Common myeloid progenitor, CD34-positive (primary cell): ENCODE results near the gene ZNF438.

ENCODE experiments used
- CTCF ChIA-PET: fragments of 350-600 bp; sonication (Branson Sonifier 250); formaldehyde crosslinking; loops from one replicate; lab custom pipeline; 2021; ENCODE audit warnings: antibody characterized with exemption; lab: Charles Lee
- POLR2A ChIA-PET: fragments of 350-600 bp; sonication (Branson Sonifier 250); formaldehyde crosslinking; loops from one replicate; lab custom pipeline; 2021; ENCODE audit warnings: antibody characterized with exemption; lab: Charles Lee
- DNase-seq, 3 donors: peaks; one replicate each; pipeline versions ENCODE4 v3.0.0 to v3.0.0-alpha.2; 2013
- H3K27ac ChIP-seq, 2 experiments: 1 replicate in 1 of 2; 2 replicates in 1 of 2; pipeline ENCODE4 v1.7.0; 2013; ENCODE audit warnings: inconsistent platforms in 2 of 2, low read length in 2 of 2, mild to moderate bottlenecking in 2 of 2, low read depth in 1 of 2, moderate library complexity in 1 of 2; ENCODE audit not compliant: severe bottlenecking in 2 of 2, insufficient read depth in 1 of 2, poor library complexity in 1 of 2
- H3K27me3 ChIP-seq, 5 experiments: replicated peaks in 2 of 5; 1 replicate in 3 of 5; 2 replicates in 2 of 5; pipeline versions ENCODE4 v1.6.1 to v1.7.0; 2013; ENCODE audit warnings: low read length in 4 of 5, mild to moderate bottlenecking in 2 of 5, moderate library complexity in 2 of 5, inconsistent platforms in 1 of 5; ENCODE audit not compliant: insufficient read depth in 5 of 5, control insufficient read depth in 4 of 5
- H3K36me3 ChIP-seq, 4 experiments: 1 replicate in 2 of 4; 2 replicates in 2 of 4; pipeline versions ENCODE4 v1.6.1 to v1.7.0; 2013; ENCODE audit warnings: low read length in 3 of 4, control low read depth in 1 of 4, mild to moderate bottlenecking in 1 of 4; ENCODE audit not compliant: control insufficient read depth in 4 of 4, insufficient read depth in 4 of 4
- H3K4me1 ChIP-seq, 4 experiments: 1 replicate in 3 of 4; 2 replicates in 1 of 4; pipeline versions ENCODE4 v1.6.1 to v1.7.1; 2013; ENCODE audit warnings: low read length in 3 of 4, mild to moderate bottlenecking in 3 of 4, control low read depth in 1 of 4, inconsistent platforms in 1 of 4, moderate library complexity in 1 of 4; ENCODE audit not compliant: control insufficient read depth in 4 of 4, insufficient read depth in 4 of 4; ENCODE audit errors: control extremely low read depth in 1 of 4
- H3K4me3 ChIP-seq, 7 experiments: 1 replicate in 4 of 7; 2 replicates in 3 of 7; pipeline versions ENCODE4 v1.5.1 to v1.7.0; 2013; ENCODE audit warnings: mild to moderate bottlenecking in 7 of 7, low read length in 6 of 7, moderate library complexity in 6 of 7, inconsistent platforms in 2 of 7, low read depth in 2 of 7, control low read depth in 1 of 7; ENCODE audit not compliant: insufficient read depth in 4 of 7, control insufficient read depth in 1 of 7; ENCODE audit errors: extremely low read depth in 1 of 7
- H3K9me3 ChIP-seq, 5 experiments: 1 replicate in 4 of 5; 2 replicates in 1 of 5; pipeline versions ENCODE4 v1.6.1 to v1.7.1; 2013; ENCODE audit warnings: low read length in 4 of 5, mild to moderate bottlenecking in 2 of 5, inconsistent platforms in 1 of 5, low read depth in 1 of 5, moderate library complexity in 1 of 5; ENCODE audit not compliant: control insufficient read depth in 4 of 5, insufficient read depth in 2 of 5; ENCODE audit errors: control extremely low read depth in 1 of 5
- WGBS: methylation state at CpG from one replicate; pipeline ENCODE4 v1.1.5; 2013; ENCODE audit not compliant: insufficient coverage; 5-methylcytosine and 5-hydroxymethylcytosine counted together

The ZNF438 gene

DNA sequence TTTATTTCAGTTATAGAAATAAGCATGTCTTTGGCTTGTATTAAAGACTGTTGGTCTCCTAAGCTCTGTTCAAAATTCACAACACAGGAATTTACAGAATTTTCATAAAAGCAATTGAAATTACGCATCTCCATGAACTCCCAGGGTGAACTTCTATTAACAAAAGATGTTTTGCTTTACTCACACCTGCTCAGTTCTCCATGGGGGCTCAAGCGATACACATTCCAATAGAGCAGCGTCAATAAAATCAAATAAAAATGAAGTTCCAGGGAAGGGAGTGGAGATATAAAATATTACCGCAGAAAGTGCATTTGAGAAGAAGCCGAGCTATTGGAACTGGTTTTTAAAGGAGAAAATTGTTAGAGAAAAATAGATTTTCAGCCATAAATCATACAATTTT is 41.5 kb upstream of the ZNF438 start:
- Histone ChIP-seq H3K27ac (no peak overlapping the region), H3K9me3 (no peaks in the 10 kb centered on the region), H3K36me3 (no peaks in the 10 kb centered on the region), H3K4me3 (no peak overlapping the region), H3K4me1 (peaks cover 0 to 9% (median 4%) of the 10 kb centered on the region in 4 experiments), H3K27me3 (no peaks in the 10 kb centered on the region)
- WGBS, result no CpG with 5 or more reads among the region's 5 CpGs
- no peak for DNase-seq
- ChIA-PET CTCF (interaction anchor here (0.9 to 1.1 kb wide), 3 partner anchors 11 to 54 kb away, joined by 3 to 4 read pairs (median 3); no protein-coding TSS in a partner anchor), POLR2A (no interaction called here)

GRCh38 chr10:31072451-31072850 is 40.8 kb upstream of the ZNF438 start:
- Histone ChIP-seq H3K9me3 (no peaks in the 10 kb centered on the region), H3K4me1 (peaks cover 0 to 9% (median 4%) of the 10 kb centered on the region in 4 experiments), H3K27me3 (no peaks in the 10 kb centered on the region), H3K4me3 (no peak overlapping the region), H3K27ac (no peak overlapping the region), H3K36me3 (no peaks in the 10 kb centered on the region)
- CTCF ChIA-PET, result interaction anchor here (0.6 to 1.8 kb wide), 5 partner anchors 10 to 54 kb away, joined by 3 to 5 read pairs (median 3); no protein-coding TSS in a partner anchor
- POLR2A ChIA-PET, result no interaction called here
- 100% methylated on average over 2 of the region's 2 CpGs for WGBS
- DNase-seq, result no peak

DNA sequence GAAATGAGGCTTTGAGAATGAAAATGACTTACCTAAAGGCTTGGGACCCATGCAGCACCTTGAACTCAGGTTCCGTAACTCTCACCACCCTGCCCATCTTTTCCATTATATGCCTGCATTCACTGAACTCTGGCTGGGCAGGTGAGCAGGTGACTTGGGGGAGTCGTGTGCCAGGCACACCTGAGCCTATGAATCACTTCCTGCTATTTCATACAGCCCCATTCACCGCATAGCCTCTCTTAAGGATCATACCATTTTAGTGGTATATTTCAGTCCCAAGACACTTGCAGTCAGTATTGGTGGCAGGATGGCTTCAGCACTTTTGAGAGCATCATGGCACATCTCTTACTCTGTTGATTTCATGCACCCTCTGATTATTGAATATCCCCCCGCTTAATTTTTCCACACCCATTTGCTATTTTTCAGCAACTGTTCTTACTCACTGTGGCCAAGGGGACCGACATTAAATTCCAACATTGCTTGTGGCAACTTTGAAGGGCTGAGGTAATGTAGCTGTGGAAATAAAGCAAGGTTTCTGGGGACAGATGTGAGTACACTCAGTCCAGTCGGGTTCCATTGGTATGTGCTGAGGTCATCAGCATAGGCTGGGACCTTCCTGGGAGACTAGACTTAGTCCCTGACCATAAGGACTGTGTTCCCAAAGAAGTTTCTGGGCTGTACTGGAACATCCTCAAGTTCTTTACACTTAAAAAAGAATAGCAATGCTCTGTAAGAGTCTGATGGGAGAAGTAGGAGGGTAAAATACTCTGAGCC is 39.8 kb upstream of the ZNF438 start:
- no peaks in the 10 kb centered on the region for H3K9me3 ChIP-seq
- no peak for DNase-seq
- no peaks in the 10 kb centered on the region for H3K27me3 ChIP-seq
- WGBS, result 100% methylated on average over 3 of the region's 6 CpGs
- H3K4me1 ChIP-seq, result peaks cover 0 to 9% (median 4%) of the 10 kb centered on the region in 4 experiments
- CTCF ChIA-PET, result interaction anchor here (1.2 to 1.8 kb wide), 2 partner anchors 15 to 36 kb away, joined by 3 to 5 read pairs; no protein-coding TSS in a partner anchor
- no peaks in the 10 kb centered on the region for H3K36me3 ChIP-seq
- no peak overlapping the region for H3K27ac ChIP-seq
- H3K4me3 ChIP-seq, result no peak overlapping the region
- POLR2A ChIA-PET, result no interaction called here

DNA sequence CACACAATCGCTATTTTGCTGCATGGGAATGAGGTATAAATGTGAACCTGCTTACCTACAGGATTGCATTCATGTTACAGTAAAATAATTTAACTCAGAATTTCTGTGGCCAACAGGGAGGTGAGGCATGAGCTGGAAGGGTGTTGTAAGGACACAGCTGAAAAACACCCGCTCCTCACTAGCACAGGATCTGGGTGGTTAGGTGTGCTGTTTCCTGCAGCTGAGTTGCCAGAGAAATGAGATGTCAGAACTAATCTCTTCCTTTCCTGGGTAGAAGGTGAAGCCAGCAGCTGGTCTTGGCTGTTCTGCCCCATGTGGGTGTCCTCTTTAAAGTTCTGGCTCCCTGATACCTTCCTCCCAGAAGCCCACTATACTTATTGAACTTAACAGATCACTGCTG is 39.0 kb upstream of the ZNF438 start:
- POLR2A ChIA-PET, result no interaction called here
- WGBS, result no CpG with 5 or more reads among the region's 2 CpGs
- Histone ChIP-seq H3K4me1 (peaks cover 0 to 9% (median 4%) of the 10 kb centered on the region in 4 experiments), H3K4me3 (no peak overlapping the region), H3K27ac (no peak overlapping the region), H3K9me3 (no peaks in the 10 kb centered on the region), H3K27me3 (no peaks in the 10 kb centered on the region), H3K36me3 (no peaks in the 10 kb centered on the region)
- CTCF ChIA-PET, result interaction anchor here (1.2 kb wide), 1 partner anchor 36 kb away, joined by 3 read pairs; no protein-coding TSS in a partner anchor
- peak in 1 of 3 donors; percentile 21 for DNase-seq

DNA sequence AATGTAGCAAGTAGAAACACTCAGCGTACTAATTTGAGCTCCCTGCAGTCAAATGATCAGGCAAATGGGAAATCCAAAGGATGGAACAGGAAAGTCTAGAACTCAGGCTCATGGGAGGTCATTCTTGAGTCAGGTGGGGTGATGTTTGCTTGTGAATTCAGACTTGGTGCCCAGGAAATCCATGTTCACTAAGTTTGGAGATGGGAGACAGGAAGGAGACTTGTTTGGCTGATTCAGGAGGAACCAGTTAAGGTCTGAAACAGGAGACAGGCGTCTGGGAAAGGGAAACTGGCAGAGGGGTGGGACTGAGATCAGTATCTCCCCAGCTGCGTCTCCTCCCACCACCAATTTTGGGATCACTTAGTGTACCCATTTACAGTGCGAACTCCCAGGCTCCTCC is 38.4 kb upstream of the ZNF438 start:
- H3K4me1 ChIP-seq, result peaks cover 0 to 9% (median 4%) of the 10 kb centered on the region in 4 experiments
- H3K36me3 ChIP-seq, result no peaks in the 10 kb centered on the region
- H3K27ac ChIP-seq, result no peak overlapping the region
- ChIA-PET POLR2A (no interaction called here), CTCF (no interaction called here)
- no peak for DNase-seq
- WGBS, result 13% methylated on average over 1 of the region's 4 CpGs
- no peak overlapping the region for H3K4me3 ChIP-seq
- no peaks in the 10 kb centered on the region for H3K27me3 ChIP-seq
- H3K9me3 ChIP-seq, result no peaks in the 10 kb centered on the region

GRCh38 chr10:31069411-31069810 is 37.7 kb upstream of the ZNF438 start:
- Histone ChIP-seq H3K4me1 (peaks cover 0 to 9% (median 4%) of the 10 kb centered on the region in 4 experiments), H3K36me3 (no peaks in the 10 kb centered on the region), H3K9me3 (no peaks in the 10 kb centered on the region), H3K4me3 (no peak overlapping the region), H3K27ac (no peak overlapping the region), H3K27me3 (no peaks in the 10 kb centered on the region)
- CTCF ChIA-PET, result no interaction called here
- 100% methylated on average over 1 of the region's 3 CpGs for WGBS
- DNase-seq, result no peak
- POLR2A ChIA-PET, result no interaction called here

DNA sequence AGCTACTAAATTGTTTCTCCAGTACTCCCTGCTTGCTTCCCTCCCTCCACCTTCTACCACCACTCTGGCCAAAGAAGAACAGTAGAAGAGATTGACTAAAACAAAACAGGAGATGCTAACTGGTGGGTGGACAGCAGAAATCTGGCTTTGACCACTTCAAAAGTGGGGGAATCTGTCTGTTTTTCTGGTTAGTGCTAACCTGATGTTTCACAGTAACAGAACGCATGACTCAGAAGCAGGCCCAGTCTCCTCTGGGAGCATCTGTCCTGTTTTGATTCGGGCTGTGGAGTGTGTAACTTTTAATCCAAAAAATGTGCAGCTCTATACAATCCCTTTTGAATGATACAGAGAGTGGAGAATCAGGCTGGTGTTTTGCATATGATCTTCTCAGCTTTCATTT is 32.7 kb upstream of the ZNF438 start:
- no peak for DNase-seq
- Histone ChIP-seq H3K36me3 (no peaks in the 10 kb centered on the region), H3K4me1 (no peaks in the 10 kb centered on the region), H3K27me3 (no peaks in the 10 kb centered on the region), H3K4me3 (no peak overlapping the region), H3K27ac (no peak overlapping the region), H3K9me3 (no peaks in the 10 kb centered on the region)
- ChIA-PET POLR2A (no interaction called here), CTCF (interaction anchor here (1.1 kb wide), 1 partner anchor 19 kb away, joined by 4 read pairs; no protein-coding TSS in a partner anchor)
- 100% methylated on average over 1 of the region's 2 CpGs for WGBS
